GM21367 (cell line): ENCODE data around the gene CNGA3.
A peak's percentile ranks its signal among the peaks of the same experiment; 100 is the strongest.

Experiments used
- ATAC-seq: cut with Tn5 transposase; IDR thresholded peaks from one replicate; pipeline ENCODE4 v1.9.1; 2021; ENCODE audit not compliant: unreplicated experiment

The CNGA3 gene

DNA sequence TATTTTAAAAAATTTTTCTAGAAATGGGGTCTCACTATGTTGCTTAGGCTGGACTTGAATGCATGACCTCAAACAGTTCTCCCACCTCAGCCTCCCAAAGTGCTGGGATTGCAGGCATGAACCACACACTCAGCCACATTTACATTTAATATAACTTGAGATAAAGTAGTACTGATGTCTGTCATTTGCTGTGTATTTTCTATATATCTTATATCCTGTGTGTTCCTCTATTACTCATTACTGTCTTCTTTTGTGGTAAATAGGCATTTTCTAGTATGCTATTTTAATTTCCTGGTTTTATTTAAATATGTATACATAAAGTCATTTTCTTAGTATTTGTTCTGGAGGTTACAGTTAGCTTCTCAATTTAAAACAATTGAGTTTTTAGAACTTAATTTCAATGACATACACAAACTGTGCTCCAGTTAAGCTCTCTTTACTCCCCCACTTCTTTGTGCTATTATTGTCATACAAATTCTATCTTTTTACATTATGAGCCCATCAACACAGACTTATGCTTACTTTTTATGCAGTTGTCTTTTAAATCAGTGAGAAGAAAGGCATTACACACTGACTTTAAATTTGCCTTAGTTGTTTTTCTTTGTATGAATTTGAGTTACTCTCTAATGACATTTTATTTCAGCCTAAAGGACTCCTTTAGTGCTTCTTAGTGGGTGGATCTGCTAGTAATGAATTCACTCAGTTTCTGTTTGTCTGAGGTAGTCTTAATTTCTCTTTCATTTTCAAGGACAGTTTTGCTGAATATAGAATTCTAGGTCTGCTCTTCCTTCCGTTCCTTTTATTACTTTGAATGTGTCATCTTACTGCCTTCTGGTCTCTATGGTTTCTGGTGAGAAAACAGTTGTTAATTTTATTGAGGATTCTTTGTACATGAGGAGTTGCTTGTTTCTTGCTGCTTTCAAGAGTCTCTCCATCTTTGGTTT lies 92.2 kb downstream of the CNGA3 start:
- ATAC-seq: no peak

DNA sequence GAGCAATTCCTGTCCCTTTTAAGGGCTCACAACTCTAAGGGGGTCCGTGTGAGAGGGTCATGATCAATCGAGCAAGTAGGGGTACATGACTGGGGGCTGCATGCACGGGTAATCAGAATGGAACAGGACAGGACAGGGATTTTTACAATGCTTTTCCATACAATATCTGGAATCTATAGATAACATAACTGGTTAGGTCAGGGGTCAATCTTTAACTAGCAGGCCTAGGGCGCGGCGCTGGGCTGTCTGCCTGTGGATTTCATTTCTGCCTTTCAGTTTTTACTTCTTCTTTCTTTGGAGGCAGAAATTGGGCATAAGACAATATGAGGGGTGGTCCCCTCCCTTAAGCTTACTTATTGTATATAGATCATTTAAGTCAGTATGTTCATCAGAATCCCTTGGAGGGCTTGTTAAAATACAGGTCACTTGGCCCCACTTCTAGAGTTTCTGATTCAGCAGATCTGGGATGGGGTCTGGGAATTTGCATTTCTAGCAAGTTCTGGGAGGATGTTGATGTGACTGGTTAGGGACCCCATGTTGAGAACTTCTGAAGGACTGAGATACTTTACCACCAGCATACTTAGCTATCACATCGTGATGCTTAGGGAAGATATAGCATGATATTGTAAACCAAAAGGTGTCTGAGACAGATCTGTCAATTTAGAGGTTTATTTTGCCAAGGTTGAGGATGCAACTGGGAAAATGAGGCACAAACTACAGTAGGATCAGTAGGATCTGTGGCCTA lies 95.6 kb downstream of the CNGA3 start:
- no peak for ATAC-seq

DNA sequence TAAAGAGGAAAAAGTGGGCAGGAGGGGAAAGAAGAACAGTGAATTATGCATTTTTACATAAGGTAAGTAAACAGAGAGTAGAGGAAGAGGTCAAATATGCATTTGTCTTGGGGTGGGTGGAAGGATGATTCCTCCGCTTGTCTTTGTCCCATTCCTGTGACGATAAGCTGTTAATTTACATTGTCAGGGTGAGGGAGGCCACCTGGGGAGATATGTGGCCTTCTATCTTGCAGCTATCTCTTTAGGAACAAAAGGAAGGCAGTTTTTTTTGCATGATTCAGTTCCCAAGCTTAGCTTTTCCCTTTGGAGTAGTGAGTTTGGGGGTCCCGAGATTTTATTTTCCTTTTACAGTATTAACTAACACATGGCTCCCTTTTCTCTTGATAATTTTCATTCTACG lies 96.2 kb downstream of the CNGA3 start:
- ATAC-seq: no peak

DNA sequence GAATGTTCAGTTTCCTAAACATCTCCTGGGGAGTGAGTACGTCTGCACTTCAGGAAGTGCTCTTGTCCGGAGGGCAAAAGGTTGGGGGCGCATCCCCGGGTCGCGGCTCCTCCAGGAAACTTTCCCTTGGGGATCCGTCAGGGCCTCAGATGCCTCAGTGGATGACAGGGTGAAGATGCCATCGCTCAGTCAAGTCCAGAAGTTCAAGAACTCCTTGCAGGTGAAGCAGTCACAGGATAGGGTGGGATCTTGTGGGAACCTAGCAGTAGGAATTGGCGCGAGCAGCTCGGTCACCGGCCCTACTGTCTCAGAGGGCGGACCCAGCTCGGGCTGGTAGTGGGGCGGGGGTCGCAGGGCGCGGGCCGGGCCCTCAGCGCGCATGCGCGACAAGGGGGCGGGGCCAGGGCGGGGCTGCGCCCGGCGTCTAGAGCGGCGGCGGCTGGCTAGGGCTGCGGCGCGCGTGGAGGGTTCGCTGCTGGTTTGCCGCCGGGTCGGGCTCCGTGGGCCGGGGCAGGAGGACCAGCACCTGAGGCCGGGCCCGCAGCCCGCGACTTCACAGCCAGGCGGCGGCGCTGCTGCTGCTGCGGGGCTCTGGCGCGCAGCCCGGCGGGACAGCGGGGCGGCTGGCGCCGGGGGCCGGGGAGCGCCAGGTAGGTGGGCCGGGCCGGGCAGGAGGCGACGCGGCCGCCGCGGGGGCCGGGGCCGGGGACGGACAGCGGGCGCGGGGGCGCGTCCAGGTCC lies 98.3 kb downstream of the CNGA3 start, which contains the start of gene INPP4A:
INPP4A (plus strand) TSS at position 423 of the 741 bp plus-strand sequence. CDS start 75,191 bp downstream, outside the sequence.
- ATAC-seq: peak; percentile 61

DNA sequence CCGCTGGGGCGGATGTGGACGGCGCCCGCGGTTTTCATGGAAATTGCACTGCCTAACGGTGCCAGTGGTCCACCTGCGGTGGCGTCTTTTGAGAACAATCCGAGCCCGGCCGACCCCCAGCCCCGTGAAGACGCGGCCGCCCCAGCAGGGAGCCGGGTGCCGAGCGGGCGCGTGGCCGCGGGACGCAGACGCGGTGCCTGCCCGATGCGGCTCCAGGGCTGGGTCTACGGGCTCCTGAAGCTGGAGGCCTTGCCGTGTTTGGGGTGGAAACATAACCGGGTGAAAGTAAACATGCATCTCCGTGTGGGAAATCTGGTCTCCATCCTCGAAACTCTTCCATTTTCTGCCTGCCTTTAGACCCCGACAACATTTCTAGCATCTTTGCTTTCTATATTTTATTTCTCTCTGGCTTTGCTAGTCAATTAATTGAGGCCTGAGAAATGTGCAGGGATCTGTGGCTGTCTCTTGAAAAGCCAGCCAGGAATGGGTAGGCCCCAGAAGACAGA lies 99.0 kb downstream of the CNGA3 start:
- peak; percentile 22 for ATAC-seq

DNA sequence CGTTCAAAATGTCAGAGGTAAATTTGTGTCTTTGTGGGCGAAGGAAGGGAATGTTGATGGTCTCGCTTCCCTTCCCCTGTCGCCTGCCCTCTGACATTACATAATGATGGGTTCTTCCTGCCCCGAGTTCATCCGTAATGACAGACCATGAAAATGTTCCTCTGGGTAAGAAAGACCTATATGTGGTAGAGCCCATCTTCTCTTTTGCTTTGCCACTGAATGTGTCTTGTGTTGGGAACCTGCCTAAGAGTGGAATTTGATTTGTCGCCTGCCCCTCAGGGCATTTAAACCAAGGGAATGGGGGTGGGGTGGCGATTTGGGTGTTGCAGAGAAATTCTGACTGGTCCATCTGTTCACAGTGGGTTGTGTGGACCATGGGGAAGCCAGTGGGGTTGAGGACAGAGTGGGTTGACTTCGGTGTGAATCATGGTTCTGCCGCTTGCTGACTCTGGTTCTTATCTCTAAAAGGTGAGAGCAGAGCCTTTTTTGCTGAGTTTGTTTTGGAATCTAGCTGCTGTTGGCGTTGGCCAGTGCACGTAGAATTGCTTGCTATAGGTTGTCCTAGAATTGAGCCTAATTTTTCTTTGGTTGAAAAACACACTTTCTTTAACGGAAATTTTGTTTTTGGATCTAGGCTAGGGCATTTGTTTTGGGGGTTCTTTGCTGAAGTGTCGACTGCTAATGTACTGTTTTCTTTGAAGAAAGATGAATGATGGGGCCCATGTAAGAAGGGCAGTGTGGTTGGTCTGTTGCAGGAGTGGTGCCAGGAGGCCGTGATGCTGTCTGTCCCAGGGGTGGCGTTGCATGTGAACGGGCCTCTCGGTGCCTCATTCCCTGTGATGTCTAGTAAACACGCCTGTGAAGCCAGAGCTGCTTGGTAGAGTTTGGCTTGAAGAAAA lies 99.7 kb downstream of the CNGA3 start:
- ATAC-seq: no peak

DNA sequence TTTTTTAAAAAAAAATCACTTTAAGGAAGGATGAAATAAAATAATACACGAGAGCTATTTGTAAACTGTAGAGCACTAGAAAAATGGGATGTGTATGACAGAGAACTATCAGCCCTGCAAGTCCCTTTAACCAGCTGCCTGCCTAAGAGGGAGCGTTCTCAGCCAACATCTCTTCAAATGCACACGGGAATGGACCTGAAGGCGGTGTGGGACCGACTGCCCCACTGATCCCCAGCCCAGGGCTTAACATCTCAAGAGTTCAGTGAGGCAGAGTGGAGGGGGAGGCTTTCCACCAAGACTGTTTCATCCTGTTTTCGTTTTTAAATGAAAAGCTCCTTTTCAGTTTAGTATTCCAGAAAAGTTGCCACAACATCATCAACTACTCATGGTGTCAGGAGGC lies 100.6 kb downstream of the CNGA3 start:
- ATAC-seq: no peak
